Loucy (cell line): Measurements from ENCODE around the gene NCF4.

Experiments used
- H2AFZ ChIP-seq: fragments of 200-600 bp; sonication (generic); 2 replicates; pipeline ENCODE4 v1.6.0; 2016; ENCODE audit warnings: antibody characterized with exemption, mild to moderate bottlenecking, low read length, moderate library complexity
- H3F3A ChIP-seq: fragments of 200-600 bp; 2 replicates; pipeline ENCODE4 v1.6.0; 2016; ENCODE audit warnings: antibody characterized with exemption, low read depth, mild to moderate bottlenecking
- H3K27me3 ChIP-seq: fragments of 200-600 bp; sonication (generic); 2 replicates; pipeline ENCODE4 v1.6.1; 2014; ENCODE audit warnings: low read length, mild to moderate bottlenecking; ENCODE audit not compliant: insufficient read depth, poor library complexity, severe bottlenecking
- H3K36me3 ChIP-seq: fragments of 200-600 bp; sonication (generic); 2 replicates; pipeline ENCODE4 v1.6.1; 2016; ENCODE audit warnings: low read length; ENCODE audit not compliant: insufficient read depth
- H3K4me1 ChIP-seq: fragments of 200-600 bp; sonication (generic); 2 replicates; pipeline ENCODE4 v1.5.1; 2014; ENCODE audit warnings: low read length, mild to moderate bottlenecking; ENCODE audit not compliant: insufficient read depth, poor library complexity, severe bottlenecking
- H3K4me2 ChIP-seq: fragments of 200-600 bp; sonication (generic); 2 replicates; pipeline ENCODE4 v1.6.0; 2014; ENCODE audit warnings: antibody characterized with exemption, low read length, low read depth, mild to moderate bottlenecking; ENCODE audit not compliant: poor library complexity, severe bottlenecking
- H3K4me3 ChIP-seq: fragments of 200-600 bp; sonication (generic); 2 replicates; pipeline ENCODE4 v1.5.1; 2014; ENCODE audit warnings: low read length, mild to moderate bottlenecking, mixed read lengths; ENCODE audit not compliant: poor library complexity, severe bottlenecking
- H3K79me2 ChIP-seq: fragments of 200-600 bp; sonication (generic); 2 replicates; pipeline ENCODE4 v1.6.1; 2014; ENCODE audit warnings: low read length; ENCODE audit not compliant: insufficient read depth
- H3K9ac ChIP-seq: fragments of 200-600 bp; sonication (generic); 2 replicates; pipeline ENCODE4 v1.6.0; 2014; ENCODE audit warnings: mild to moderate bottlenecking, low read depth, low read length, moderate library complexity; ENCODE audit not compliant: poor library complexity, severe bottlenecking
- H3K9me2 ChIP-seq: fragments of 200-600 bp; sonication (generic); replicated peaks from 2 replicates; pipeline ENCODE4 v1.6.1; 2016; ENCODE audit warnings: low read depth, low read length, mixed read lengths
- H3K9me3 ChIP-seq: fragments of 200-600 bp; sonication (generic); 2 replicates; pipeline ENCODE4 v1.6.1; 2014; ENCODE audit warnings: mild to moderate bottlenecking, antibody characterized with exemption, low read length, low read depth; ENCODE audit not compliant: insufficient read depth
- H4K20me1 ChIP-seq: fragments of 200-600 bp; sonication (generic); 2 replicates; pipeline ENCODE4 v1.6.0; 2014; ENCODE audit warnings: antibody characterized with exemption, low read length, mild to moderate bottlenecking; ENCODE audit not compliant: insufficient read depth, poor library complexity, severe bottlenecking
- EZH2phosphoT487 ChIP-seq: fragments of 200-600 bp; IDR thresholded peaks from 2 replicates; pipeline ENCODE4 v1.6.1; 2018; ENCODE audit warnings: antibody characterized with exemption, mild to moderate bottlenecking, moderate library complexity, borderline replicate concordance
- TF ChIP-seq, protein P1 (sequence below): fragments of 200-600 bp; sonication (generic); conservative IDR thresholded peaks from 2 replicates; pipeline ENCODE4 v1.5.1; 2014; ENCODE audit warnings: mild to moderate bottlenecking, antibody characterized with exemption, low read length

NCF4 gene

DNA sequence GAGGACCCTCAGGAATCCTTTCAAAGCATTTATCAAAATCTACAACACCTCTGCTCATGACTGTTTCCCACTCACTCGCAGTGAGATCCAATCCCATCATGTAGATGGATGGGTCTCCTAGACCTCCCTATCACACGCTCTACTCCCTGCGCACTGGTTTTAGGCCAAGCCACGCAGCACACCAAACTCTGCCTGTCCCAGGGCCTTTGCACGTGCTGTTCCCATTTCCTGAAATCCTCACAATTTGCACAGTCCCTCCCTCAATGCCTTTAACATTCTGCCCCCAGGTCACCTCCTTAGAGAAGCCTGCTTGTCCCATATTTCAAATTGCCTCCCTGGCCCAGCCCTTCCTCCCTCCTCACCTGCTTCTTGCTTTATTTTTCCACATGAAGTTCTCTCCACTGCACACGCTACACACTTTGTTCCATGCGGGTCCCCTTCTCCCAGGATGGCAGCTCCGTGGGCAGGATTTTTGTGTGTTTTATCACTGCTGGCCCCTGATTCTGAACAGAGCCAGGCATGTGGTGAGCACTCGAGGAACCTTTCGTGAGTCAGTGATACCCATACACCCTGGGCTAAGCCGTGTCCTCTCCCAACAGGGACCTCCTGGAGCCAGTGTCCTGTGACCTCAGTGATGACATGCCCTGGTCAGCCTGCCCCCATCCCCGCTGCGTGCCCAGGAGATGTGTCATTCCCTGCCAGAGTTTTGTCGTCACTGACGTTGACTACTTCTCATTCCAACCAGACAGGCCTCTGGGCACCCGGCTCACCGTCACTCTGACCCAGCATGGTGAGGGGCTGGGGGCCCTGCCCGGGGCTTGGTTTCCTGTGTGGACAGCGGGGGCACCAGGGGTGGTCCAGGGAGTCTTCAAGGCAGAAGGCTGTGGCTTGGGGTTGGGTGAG is 64.8 kb downstream of the NCF4 start:
- Histone ChIP-seq H3K36me3 (no peaks in the 10 kb centered on the region), H3K4me2 (no peak overlapping the region), H4K20me1 (no peaks in the 10 kb centered on the region), H3K9me2 (no peaks in the 10 kb centered on the region), H3K9ac (no peak overlapping the region), H3K4me3 (no peak overlapping the region), H3F3A (no peaks in the 10 kb centered on the region), H3K79me2 (no peaks in the 10 kb centered on the region), H3K9me3 (no peaks in the 10 kb centered on the region), H3K27me3 (no peaks in the 10 kb centered on the region), H3K4me1 (no peaks in the 10 kb centered on the region), H2AFZ (no peak overlapping the region)
- TF ChIP-seq, protein P1, sequence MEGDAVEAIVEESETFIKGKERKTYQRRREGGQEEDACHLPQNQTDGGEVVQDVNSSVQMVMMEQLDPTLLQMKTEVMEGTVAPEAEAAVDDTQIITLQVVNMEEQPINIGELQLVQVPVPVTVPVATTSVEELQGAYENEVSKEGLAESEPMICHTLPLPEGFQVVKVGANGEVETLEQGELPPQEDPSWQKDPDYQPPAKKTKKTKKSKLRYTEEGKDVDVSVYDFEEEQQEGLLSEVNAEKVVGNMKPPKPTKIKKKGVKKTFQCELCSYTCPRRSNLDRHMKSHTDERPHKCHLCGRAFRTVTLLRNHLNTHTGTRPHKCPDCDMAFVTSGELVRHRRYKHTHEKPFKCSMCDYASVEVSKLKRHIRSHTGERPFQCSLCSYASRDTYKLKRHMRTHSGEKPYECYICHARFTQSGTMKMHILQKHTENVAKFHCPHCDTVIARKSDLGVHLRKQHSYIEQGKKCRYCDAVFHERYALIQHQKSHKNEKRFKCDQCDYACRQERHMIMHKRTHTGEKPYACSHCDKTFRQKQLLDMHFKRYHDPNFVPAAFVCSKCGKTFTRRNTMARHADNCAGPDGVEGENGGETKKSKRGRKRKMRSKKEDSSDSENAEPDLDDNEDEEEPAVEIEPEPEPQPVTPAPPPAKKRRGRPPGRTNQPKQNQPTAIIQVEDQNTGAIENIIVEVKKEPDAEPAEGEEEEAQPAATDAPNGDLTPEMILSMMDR: no peak
- TF ChIP-seq EZH2phosphoT487: no peak

DNA sequence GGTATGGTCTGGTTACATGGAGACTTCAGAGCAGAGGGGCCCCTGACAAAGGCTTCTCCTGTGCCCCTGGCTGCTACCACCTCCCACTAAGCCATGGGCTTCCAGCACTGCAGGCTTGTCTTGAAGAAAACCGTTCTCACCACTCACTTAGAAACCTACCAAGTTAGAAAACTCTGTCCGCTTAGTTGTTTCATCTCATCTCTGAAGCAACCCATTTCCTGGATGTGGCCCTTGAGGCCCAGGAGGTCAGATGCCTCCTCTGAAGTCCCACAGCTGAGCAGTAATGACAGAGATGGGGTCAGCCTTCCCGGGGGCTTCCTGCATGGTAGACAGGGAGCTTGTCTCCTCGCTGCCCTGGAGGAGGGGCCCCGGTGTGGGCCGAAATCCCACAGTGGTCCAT is 65.5 kb downstream of the NCF4 start:
- no peak for TF ChIP-seq EZH2phosphoT487
- TF ChIP-seq, protein P1: no peak
- H3K4me3 ChIP-seq: no peak overlapping the region

DNA sequence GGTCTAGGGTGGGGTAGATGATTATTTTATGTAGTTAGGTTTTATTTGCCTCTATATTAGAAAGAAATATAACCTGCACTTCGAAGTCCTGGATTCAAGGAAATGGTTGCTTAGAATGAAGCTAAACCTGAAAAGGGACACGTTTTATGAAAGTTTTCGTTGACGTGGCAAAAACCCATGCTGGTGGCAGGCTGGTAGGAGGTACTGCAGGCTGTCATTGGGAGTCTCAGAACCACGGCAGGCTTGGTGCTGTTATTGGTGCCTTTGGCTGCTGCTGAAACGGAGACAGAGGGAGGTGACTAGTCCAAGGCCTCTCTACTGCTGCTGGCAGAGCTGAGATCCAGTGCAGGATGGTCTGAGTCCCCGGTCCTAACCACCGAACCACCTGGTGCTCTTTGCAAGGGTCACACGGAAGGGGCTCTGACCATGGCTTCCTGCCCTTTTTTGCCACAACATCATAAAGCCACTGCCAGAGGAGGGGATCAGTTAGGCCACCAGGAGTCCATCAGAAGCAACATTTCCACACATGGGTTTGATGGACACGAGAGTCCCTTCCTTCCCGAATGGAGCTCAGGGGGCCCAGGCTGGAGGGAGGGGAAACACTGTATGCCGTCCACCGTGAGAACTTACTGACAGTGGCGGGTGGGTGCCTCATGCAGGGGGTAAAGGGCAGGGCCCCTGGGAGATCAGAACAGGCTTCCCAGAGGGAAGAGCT is 66.1 kb downstream of the NCF4 start:
- no peaks in the 10 kb centered on the region for H3F3A ChIP-seq
- no peaks in the 10 kb centered on the region for H3K4me1 ChIP-seq
- no peaks in the 10 kb centered on the region for H4K20me1 ChIP-seq
- H3K9me2 ChIP-seq: no peaks in the 10 kb centered on the region
- H2AFZ ChIP-seq: no peak overlapping the region
- no peak overlapping the region for H3K4me3 ChIP-seq
- no peak for TF ChIP-seq EZH2phosphoT487
- TF ChIP-seq, protein P1: no peak
- H3K9me3 ChIP-seq: no peaks in the 10 kb centered on the region
- H3K9ac ChIP-seq: no peak overlapping the region
- no peak overlapping the region for H3K4me2 ChIP-seq
- H3K36me3 ChIP-seq: no peaks in the 10 kb centered on the region
- no peaks in the 10 kb centered on the region for H3K79me2 ChIP-seq
- H3K27me3 ChIP-seq: no peaks in the 10 kb centered on the region

More for the DNA sequence above, 65.5 kb downstream of the NCF4 start:
- Histone ChIP-seq H3K4me1 (no peaks in the 10 kb centered on the region), H3F3A (no peaks in the 10 kb centered on the region), H3K9me2 (no peaks in the 10 kb centered on the region), H3K36me3 (no peaks in the 10 kb centered on the region), H3K9ac (no peak overlapping the region), H3K27me3 (no peaks in the 10 kb centered on the region), H2AFZ (no peak overlapping the region), H3K79me2 (no peaks in the 10 kb centered on the region), H4K20me1 (no peaks in the 10 kb centered on the region), H3K9me3 (no peaks in the 10 kb centered on the region), H3K4me2 (no peak overlapping the region)
